ENCODE measurements around the gene GCH1.

DNA sequence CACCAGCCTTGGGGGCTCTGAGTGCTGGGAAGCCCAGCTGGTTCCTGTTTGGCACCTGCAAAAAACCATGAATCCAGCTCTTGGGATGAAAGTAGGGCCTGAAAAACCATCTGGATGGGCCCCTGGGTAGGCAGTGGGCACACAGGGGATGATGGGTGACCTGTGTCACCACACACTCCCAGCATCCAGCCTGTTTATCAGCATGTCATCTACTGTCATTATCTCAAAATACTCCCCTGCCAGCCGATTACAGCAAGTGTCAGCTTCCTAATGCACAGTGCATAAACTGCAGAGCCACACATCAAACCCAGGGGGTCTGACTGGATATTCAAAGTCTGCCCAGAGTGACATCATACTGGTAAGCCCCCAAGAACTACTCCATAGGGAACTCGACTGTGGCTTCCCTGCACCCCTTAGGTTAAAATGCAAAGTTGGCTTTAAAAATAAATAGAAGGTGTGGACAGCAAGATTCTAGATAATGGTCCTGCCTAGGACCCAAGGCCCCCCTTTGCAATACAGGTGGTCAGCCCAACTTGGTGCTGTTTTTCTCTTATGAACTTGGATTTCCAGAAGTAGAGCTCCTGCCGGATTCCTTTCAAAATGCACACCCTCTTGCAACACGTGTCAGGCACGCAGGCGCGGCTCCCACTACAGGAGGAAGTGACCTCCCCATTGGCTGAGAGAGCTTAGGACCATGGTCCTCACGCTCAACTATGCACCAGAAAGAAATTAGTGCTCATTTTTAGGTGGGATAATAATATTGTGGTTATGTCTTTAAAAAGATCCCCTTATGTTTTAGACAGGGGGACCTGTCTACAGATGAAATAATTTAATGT is 94.1 kb downstream of the GCH1 start:
- TF ChIP-seq, protein P1, sequence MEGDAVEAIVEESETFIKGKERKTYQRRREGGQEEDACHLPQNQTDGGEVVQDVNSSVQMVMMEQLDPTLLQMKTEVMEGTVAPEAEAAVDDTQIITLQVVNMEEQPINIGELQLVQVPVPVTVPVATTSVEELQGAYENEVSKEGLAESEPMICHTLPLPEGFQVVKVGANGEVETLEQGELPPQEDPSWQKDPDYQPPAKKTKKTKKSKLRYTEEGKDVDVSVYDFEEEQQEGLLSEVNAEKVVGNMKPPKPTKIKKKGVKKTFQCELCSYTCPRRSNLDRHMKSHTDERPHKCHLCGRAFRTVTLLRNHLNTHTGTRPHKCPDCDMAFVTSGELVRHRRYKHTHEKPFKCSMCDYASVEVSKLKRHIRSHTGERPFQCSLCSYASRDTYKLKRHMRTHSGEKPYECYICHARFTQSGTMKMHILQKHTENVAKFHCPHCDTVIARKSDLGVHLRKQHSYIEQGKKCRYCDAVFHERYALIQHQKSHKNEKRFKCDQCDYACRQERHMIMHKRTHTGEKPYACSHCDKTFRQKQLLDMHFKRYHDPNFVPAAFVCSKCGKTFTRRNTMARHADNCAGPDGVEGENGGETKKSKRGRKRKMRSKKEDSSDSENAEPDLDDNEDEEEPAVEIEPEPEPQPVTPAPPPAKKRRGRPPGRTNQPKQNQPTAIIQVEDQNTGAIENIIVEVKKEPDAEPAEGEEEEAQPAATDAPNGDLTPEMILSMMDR (IDR thresholded peaks at IDR 0.05): no peak
- TF ChIP-seq EZH2 (IDR thresholded peaks at IDR 0.05) (no peak), EZH2phosphoT487 (IDR thresholded peaks at IDR 0.05) (no peak)
